Neural cell (in vitro differentiated cells): Measurements from ENCODE around the gene CD84. TPM values are rescaled to one million over a fixed set of nuclear protein-coding genes. Genes with fewer than 3 reads are reported as not detected.

Source experiments
- H2AFZ ChIP-seq: fragments of 200-600, 300-800 bp; sonication (generic), shearing (Covaris generic); 2 replicates; pipeline ENCODE4 v1.6.0; 2014; ENCODE audit warnings: low read depth, mild to moderate bottlenecking, antibody characterized with exemption, low read length, moderate library complexity
- H3F3A ChIP-seq: fragments of 200-600 bp; shearing (Covaris generic); 2 replicates; pipeline ENCODE4 v1.6.1; 2016; ENCODE audit warnings: mild to moderate bottlenecking, moderate library complexity, mixed read lengths, antibody characterized with exemption, low read length; ENCODE audit not compliant: insufficient read depth, poor library complexity, severe bottlenecking
- H3K27ac ChIP-seq: fragments of 200-600, 300-800 bp; sonication (generic), shearing (Covaris generic); 2 replicates; pipeline ENCODE4 v1.5.1; 2014; ENCODE audit warnings: mild to moderate bottlenecking, low read length, moderate library complexity
- H3K27me3 ChIP-seq: fragments of 300-800, 200-600 bp; sonication (generic), shearing (Covaris generic); 2 replicates; pipeline ENCODE4 v1.6.0; 2014; ENCODE audit warnings: mild to moderate bottlenecking, low read depth, low read length, moderate library complexity; ENCODE audit not compliant: insufficient read depth
- H3K36me3 ChIP-seq: fragments of 300-800, 200-600 bp; sonication (generic), shearing (Covaris generic); 2 replicates; pipeline ENCODE4 v1.5.1; 2014; ENCODE audit warnings: mild to moderate bottlenecking, antibody characterized with exemption, low read length, moderate library complexity; ENCODE audit not compliant: insufficient read depth
- H3K4me2 ChIP-seq: fragments of 300-800, 200-600 bp; sonication (generic), shearing (Covaris generic); 2 replicates; pipeline ENCODE4 v1.6.0; 2014; ENCODE audit warnings: mild to moderate bottlenecking, low read length
- H3K4me3 ChIP-seq: fragments of 300-800, 200-600 bp; sonication (generic), shearing (Covaris generic); 2 replicates; pipeline ENCODE4 v1.5.1; 2014; ENCODE audit warnings: mild to moderate bottlenecking, low read length, moderate library complexity
- H3K79me2 ChIP-seq: fragments of 200-600 bp; shearing (Covaris generic); replicated peaks from 2 replicates; pipeline ENCODE4 v1.6.0; 2014; ENCODE audit warnings: mild to moderate bottlenecking, low read length, moderate library complexity; ENCODE audit not compliant: insufficient read depth
- H3K9ac ChIP-seq: fragments of 300-800, 200-600 bp; sonication (generic), shearing (Covaris generic); 2 replicates; pipeline ENCODE4 v1.6.1; 2016; ENCODE audit warnings: mild to moderate bottlenecking, low read length, mixed read lengths
- H3K9me2 ChIP-seq: fragments of 200-600 bp; shearing (Covaris generic); 2 replicates; pipeline ENCODE4 v1.6.1; 2016; ENCODE audit warnings: mild to moderate bottlenecking, low read length, mixed read lengths; ENCODE audit not compliant: insufficient read depth
- H3K9me3 ChIP-seq: fragments of 200-600, 300-800 bp; sonication (generic), shearing (Covaris generic); 2 replicates; pipeline ENCODE4 v1.6.1; 2016; ENCODE audit warnings: mild to moderate bottlenecking, mixed run types, low read length, moderate library complexity, mixed read lengths
- H4K20me1 ChIP-seq: fragments of 200-600 bp; shearing (Covaris generic); 2 replicates; pipeline ENCODE4 v1.6.1; 2016; ENCODE audit warnings: mild to moderate bottlenecking, mixed run types; ENCODE audit not compliant: insufficient read depth
- EP300 ChIP-seq: fragments of 450-650 bp; conservative IDR thresholded peaks from 2 replicates; pipeline ENCODE4 v1.6.1; 2014; ENCODE audit warnings: antibody characterized with exemption, mild to moderate bottlenecking, moderate library complexity; ENCODE audit not compliant: poor library complexity, severe bottlenecking
- EZH2 ChIP-seq: fragments of 200-600, 300-800 bp; shearing (Covaris generic), sonication (generic); IDR thresholded peaks from 2 replicates; pipeline ENCODE4 v1.6.1; 2014; ENCODE audit warnings: antibody characterized with exemption, low read length, borderline replicate concordance, mild to moderate bottlenecking; ENCODE audit not compliant: insufficient read depth, poor library complexity, severe bottlenecking
- MXI1 ChIP-seq: fragments of 450-650 bp; conservative IDR thresholded peaks from 2 replicates; pipeline ENCODE4 v1.6.1; 2014; ENCODE audit warnings: antibody characterized with exemption, mild to moderate bottlenecking; ENCODE audit not compliant: poor library complexity, severe bottlenecking
- POLR2AphosphoS5 ChIP-seq: IDR thresholded peaks from 2 replicates; pipeline ENCODE4 v1.6.1; 2012
- RAD21 ChIP-seq: fragments of 450-650 bp; conservative IDR thresholded peaks from 2 replicates; pipeline ENCODE4 v1.6.1; 2014; ENCODE audit warnings: antibody characterized with exemption, mild to moderate bottlenecking, moderate library complexity
- SMC3 ChIP-seq: fragments of 450-650 bp; conservative IDR thresholded peaks from 2 replicates; pipeline ENCODE4 v1.6.1; 2014; ENCODE audit warnings: antibody characterized with exemption, mild to moderate bottlenecking, moderate library complexity; ENCODE audit not compliant: poor library complexity
- TAF1 ChIP-seq: IDR thresholded peaks from 2 replicates; pipeline ENCODE4 v1.6.1; 2012; ENCODE audit warnings: low read depth
- polyA plus RNA-seq: library from polyadenylated mRNA; depleted of rRNA; stranded (reverse); fragments of >200 nt; gene quantifications from 2 replicates; pipeline ENCODE4 v1.2.3, GENCODE V29; 2014
- TF ChIP-seq, protein P1 (sequence below): fragments of 450-650 bp; IDR thresholded peaks from 2 replicates; pipeline ENCODE4 v1.5.1; 2014; ENCODE audit warnings: antibody characterized with exemption, mild to moderate bottlenecking, moderate library complexity; ENCODE audit not compliant: poor library complexity, severe bottlenecking
- TF ChIP-seq, protein P2 (sequence below): IDR thresholded peaks from 2 replicates; pipeline ENCODE4 v1.6.1; 2012; ENCODE audit warnings: borderline replicate concordance

Gene CD84
- polyA plus RNA-seq, 1 donor from 2014 or later, result not detected

DNA sequence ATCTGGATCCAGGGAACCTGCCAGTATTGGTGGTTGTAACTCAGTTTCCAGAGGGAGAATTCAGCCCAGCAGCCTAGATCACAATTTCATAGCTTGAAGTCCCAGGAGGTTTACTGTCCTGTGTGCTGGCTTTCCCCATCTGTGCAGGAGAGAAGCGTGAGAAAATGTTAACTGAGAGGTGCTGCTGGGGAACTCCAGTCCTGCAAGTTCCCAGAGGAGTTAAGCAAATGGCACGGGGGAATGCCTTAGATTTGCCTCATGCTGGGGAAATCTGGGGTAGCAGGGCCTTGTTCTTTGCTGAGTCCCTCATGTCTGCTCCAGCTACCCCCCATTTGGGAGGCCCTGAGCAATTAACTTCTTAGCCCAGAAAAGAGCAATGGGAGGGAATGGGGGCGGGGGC is 31.1 kb downstream of the CD84 start:
- H3K4me2 ChIP-seq, result no peak overlapping the region
- H3K9me2 ChIP-seq, result no peaks in the 10 kb centered on the region
- H2AFZ ChIP-seq, result no peak overlapping the region
- no peaks in the 10 kb centered on the region for H4K20me1 ChIP-seq
- no peaks in the 10 kb centered on the region for H3K9me3 ChIP-seq
- H3K27me3 ChIP-seq, result no peaks in the 10 kb centered on the region
- no peak for TF ChIP-seq EP300
- TF ChIP-seq, protein P1, sequence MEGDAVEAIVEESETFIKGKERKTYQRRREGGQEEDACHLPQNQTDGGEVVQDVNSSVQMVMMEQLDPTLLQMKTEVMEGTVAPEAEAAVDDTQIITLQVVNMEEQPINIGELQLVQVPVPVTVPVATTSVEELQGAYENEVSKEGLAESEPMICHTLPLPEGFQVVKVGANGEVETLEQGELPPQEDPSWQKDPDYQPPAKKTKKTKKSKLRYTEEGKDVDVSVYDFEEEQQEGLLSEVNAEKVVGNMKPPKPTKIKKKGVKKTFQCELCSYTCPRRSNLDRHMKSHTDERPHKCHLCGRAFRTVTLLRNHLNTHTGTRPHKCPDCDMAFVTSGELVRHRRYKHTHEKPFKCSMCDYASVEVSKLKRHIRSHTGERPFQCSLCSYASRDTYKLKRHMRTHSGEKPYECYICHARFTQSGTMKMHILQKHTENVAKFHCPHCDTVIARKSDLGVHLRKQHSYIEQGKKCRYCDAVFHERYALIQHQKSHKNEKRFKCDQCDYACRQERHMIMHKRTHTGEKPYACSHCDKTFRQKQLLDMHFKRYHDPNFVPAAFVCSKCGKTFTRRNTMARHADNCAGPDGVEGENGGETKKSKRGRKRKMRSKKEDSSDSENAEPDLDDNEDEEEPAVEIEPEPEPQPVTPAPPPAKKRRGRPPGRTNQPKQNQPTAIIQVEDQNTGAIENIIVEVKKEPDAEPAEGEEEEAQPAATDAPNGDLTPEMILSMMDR, result no peak
- no peak for TF ChIP-seq SMC3
- no peak for TF ChIP-seq POLR2AphosphoS5
- TF ChIP-seq MXI1, result no peak
- TF ChIP-seq, protein P2, sequence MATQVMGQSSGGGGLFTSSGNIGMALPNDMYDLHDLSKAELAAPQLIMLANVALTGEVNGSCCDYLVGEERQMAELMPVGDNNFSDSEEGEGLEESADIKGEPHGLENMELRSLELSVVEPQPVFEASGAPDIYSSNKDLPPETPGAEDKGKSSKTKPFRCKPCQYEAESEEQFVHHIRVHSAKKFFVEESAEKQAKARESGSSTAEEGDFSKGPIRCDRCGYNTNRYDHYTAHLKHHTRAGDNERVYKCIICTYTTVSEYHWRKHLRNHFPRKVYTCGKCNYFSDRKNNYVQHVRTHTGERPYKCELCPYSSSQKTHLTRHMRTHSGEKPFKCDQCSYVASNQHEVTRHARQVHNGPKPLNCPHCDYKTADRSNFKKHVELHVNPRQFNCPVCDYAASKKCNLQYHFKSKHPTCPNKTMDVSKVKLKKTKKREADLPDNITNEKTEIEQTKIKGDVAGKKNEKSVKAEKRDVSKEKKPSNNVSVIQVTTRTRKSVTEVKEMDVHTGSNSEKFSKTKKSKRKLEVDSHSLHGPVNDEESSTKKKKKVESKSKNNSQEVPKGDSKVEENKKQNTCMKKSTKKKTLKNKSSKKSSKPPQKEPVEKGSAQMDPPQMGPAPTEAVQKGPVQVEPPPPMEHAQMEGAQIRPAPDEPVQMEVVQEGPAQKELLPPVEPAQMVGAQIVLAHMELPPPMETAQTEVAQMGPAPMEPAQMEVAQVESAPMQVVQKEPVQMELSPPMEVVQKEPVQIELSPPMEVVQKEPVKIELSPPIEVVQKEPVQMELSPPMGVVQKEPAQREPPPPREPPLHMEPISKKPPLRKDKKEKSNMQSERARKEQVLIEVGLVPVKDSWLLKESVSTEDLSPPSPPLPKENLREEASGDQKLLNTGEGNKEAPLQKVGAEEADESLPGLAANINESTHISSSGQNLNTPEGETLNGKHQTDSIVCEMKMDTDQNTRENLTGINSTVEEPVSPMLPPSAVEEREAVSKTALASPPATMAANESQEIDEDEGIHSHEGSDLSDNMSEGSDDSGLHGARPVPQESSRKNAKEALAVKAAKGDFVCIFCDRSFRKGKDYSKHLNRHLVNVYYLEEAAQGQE, result no peak
- no peak for TF ChIP-seq TAF1
- TF ChIP-seq RAD21, result no peak
- no peak for TF ChIP-seq EZH2
- H3K36me3 ChIP-seq, result no peaks in the 10 kb centered on the region
- no peak overlapping the region for H3K4me3 ChIP-seq
- H3K27ac ChIP-seq, result no peak overlapping the region
- H3K79me2 ChIP-seq, result no peaks in the 10 kb centered on the region
- no peak overlapping the region for H3K9ac ChIP-seq
- H3F3A ChIP-seq, result no peaks in the 10 kb centered on the region

DNA sequence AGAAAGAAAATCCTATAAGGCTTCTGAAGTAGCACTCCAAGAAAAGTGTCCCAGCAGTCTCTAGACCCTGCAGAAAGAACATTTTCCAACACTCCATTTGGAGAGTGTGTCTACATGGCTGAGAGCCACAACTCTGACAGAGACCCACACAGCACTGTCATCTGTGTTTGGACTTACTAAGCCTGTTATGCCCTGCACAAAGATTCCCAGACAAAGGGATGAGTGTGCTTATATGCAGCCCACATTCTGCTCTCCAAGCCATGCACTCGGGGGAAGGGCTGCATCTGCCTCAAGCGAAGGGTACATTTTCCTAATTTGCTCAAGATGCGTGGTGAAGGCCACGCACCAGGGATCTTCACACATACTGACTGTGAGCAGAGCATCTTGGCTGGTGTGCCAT is 31.9 kb downstream of the CD84 start:
- no peaks in the 10 kb centered on the region for H4K20me1 ChIP-seq
- no peak overlapping the region for H2AFZ ChIP-seq
- no peak overlapping the region for H3K4me2 ChIP-seq
- TF ChIP-seq, protein P2, result no peak
- no peak for TF ChIP-seq EP300
- TF ChIP-seq, protein P1, result no peak
- TF ChIP-seq TAF1, result no peak
- TF ChIP-seq RAD21, result no peak
- TF ChIP-seq MXI1, result no peak
- no peak for TF ChIP-seq SMC3
- no peak for TF ChIP-seq POLR2AphosphoS5
- TF ChIP-seq EZH2, result no peak
- no peaks in the 10 kb centered on the region for H3K27me3 ChIP-seq
- H3K27ac ChIP-seq, result no peak overlapping the region
- H3K9me3 ChIP-seq, result no peaks in the 10 kb centered on the region
- no peaks in the 10 kb centered on the region for H3F3A ChIP-seq
- H3K79me2 ChIP-seq, result no peaks in the 10 kb centered on the region
- no peak overlapping the region for H3K9ac ChIP-seq
- H3K4me3 ChIP-seq, result no peak overlapping the region
- H3K36me3 ChIP-seq, result no peaks in the 10 kb centered on the region
- no peaks in the 10 kb centered on the region for H3K9me2 ChIP-seq
